Naive thymus-derived CD8-positive, alpha-beta T cell (primary cell): ENCODE measurements around the gene UFSP2. TPM values are rescaled to one million over a fixed set of nuclear protein-coding genes. Genes with fewer than 3 reads are reported as not detected.
"Not testable (repeated sequence)": the region's sequence is repeated elsewhere in the genome, so short reads cannot be mapped to it uniquely, and the experiment has no call there.

Experiments used
- ATAC-seq, 2 donors: fragments of 150-1000 bp; cut with Tn5 transposase in 1 of 2; sonication (Bioruptor Pico), chemical (Tn5 transposase) in 1 of 2; 1 replicate in 1 of 2; 2 replicates in 1 of 2; pipeline ENCODE4 v1.10.0; 2021; ENCODE audit warnings: mild to moderate bottlenecking in 2 of 2, moderate library complexity in 2 of 2
- POLR2A ChIA-PET: fragments of 350-600 bp; sonication (Branson Sonifier 250); formaldehyde crosslinking; loops from one replicate; lab custom pipeline; 2021; ENCODE audit warnings: antibody characterized with exemption; lab: Charles Lee
- DNase-seq, 10 donors: peaks; one replicate each; pipeline versions ENCODE4 v3.0.0 to v3.0.0-alpha.2; 2020 to 2022
- H3K27ac Mint-ChIP-seq, 10 donors: one replicate each; pipeline ENCODE4 v1.8.0; 2020 to 2022; ENCODE audit warnings: mild to moderate bottlenecking in 10 of 10, mixed read lengths in 10 of 10, moderate library complexity in 4 of 10, inconsistent platforms in 1 of 10
- H3K27me3 Mint-ChIP-seq, 5 donors: one replicate each; pipeline ENCODE4 v1.8.0; 2021 to 2022; ENCODE audit warnings: mixed read lengths in 5 of 5
- H3K36me3 Mint-ChIP-seq, 3 donors: one replicate each; pipeline ENCODE4 v1.8.0; 2020 to 2022; ENCODE audit warnings: mixed read lengths in 3 of 3, mild to moderate bottlenecking in 2 of 3, inconsistent platforms in 1 of 3
- H3K4me1 Mint-ChIP-seq, 4 donors: one replicate each; pipeline ENCODE4 v1.8.0; 2021 to 2022; ENCODE audit warnings: mixed read lengths in 4 of 4
- H3K4me3 Mint-ChIP-seq, 10 donors: one replicate each; pipeline ENCODE4 v1.8.0; 2020 to 2022; ENCODE audit warnings: mild to moderate bottlenecking in 10 of 10, mixed read lengths in 10 of 10, moderate library complexity in 6 of 10, inconsistent platforms in 1 of 10
- H3K9me3 Mint-ChIP-seq, 9 donors: one replicate each; pipeline ENCODE4 v1.8.0; 2020 to 2022; ENCODE audit warnings: mixed read lengths in 9 of 9, mild to moderate bottlenecking in 3 of 9, inconsistent platforms in 1 of 9, moderate library complexity in 1 of 9
- polyA plus RNA-seq, 3 donors: library from polyadenylated mRNA; unstranded; fragments of 300-500 nt; fragmentation: Illumina TruSeq; gene quantifications; one replicate each; pipeline ENCODE4 v1.2.3, GENCODE V29; 2021
- total RNA-seq, 8 experiments: library from RNA in 2 of 8; stranded (reverse) in 2 of 8; gene quantifications; one replicate each; pipeline ENCODE4 v1.2.3 and lab custom pipeline; 2021 to 2026

The UFSP2 gene
- total and polyA plus RNA-seq, 5 experiments from 2014 or later: 22.9 to 53.9 (median 34.8) TPM

GRCh38 chr4:185379326-185380295, 46.2 kb downstream of the UFSP2 start:
- Mint-ChIP-seq H3K27ac (no peak overlapping the region), H3K9me3 (peaks cover 0 to 14% (median 13%) of the 10 kb centered on the region in 9 donors), H3K4me3 (no peak overlapping the region), H3K4me1 (peaks cover 0 to 4% (median 3%) of the 10 kb centered on the region in 4 donors), H3K27me3 (peaks cover 0 to 12% (median 6%) of the 10 kb centered on the region in 5 donors), H3K36me3 (peaks cover 0 to 18% (median 13%) of the 10 kb centered on the region in 3 donors)
- DNase-seq (no peak), ATAC-seq (no peak)
- POLR2A ChIA-PET: interaction anchor here (1.3 kb wide), 1 partner anchor 16 kb away, joined by 7 read pairs; the partner anchor contains the start of gene LRP2BP

DNA sequence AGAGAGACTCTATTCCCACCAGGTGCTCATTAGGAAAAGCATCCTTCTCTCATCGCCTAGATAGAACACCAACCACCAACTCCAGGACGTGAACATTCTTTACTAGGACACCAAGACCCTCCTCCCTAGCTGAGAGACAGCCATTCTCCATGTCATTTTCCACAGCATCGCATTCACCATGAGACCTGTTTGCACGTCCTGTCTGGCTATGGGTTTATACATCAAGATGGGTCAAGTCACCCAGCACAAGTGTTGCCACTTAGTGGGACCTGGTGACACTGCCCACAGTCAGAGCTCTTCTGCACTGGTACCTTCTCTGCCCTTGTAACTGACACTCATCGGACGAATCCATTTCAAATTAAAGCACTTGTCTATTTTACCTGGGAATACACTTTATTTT, 47.5 kb downstream of the UFSP2 start:
- Mint-ChIP-seq H3K9me3 (peaks cover 0 to 14% (median 9%) of the 10 kb centered on the region in 9 donors), H3K27ac (no peak overlapping the region), H3K27me3 (no peaks in the 10 kb centered on the region), H3K36me3 (peaks cover 0 to 13% (median 13%) of the 10 kb centered on the region in 3 donors), H3K4me3 (no peak overlapping the region), H3K4me1 (no peaks in the 10 kb centered on the region)
- POLR2A ChIA-PET: no interaction called here
- ATAC-seq (no peak), DNase-seq (no peak)

DNA sequence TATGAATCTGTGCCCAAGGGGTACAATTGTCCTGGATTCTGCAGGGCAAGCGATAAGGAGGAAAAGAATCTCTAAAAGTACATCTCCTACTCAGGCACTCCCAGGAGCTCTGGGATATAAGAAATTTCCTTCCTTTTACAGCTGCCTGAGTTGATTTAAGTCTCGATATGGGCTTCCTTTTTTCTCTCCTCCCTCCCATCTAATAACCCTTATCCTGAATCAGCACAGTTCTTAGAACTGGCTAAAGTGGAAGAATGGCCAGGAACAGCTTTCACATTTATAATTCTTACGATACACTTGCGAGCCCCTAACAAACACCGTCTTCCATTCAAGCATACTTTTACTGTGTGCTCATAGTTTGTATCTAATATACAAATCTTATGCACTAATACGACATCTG, 51.2 kb downstream of the UFSP2 start:
- H3K27me3 Mint-ChIP-seq: no peaks in the 10 kb centered on the region
- DNase-seq (no peak), ATAC-seq (no peak)
- H3K36me3 Mint-ChIP-seq: peaks cover 5 to 11% (median 5%) of the 10 kb centered on the region in 3 donors
- POLR2A ChIA-PET: no interaction called here
- H3K4me1 Mint-ChIP-seq: no peaks in the 10 kb centered on the region
- no peaks in the 10 kb centered on the region for H3K9me3 Mint-ChIP-seq
- no peak overlapping the region for H3K4me3 Mint-ChIP-seq
- no peak overlapping the region for H3K27ac Mint-ChIP-seq

GRCh38 chr4:185374027-185374426, 51.7 kb downstream of the UFSP2 start:
- POLR2A ChIA-PET: no interaction called here
- no peak overlapping the region for H3K27ac Mint-ChIP-seq

DNA sequence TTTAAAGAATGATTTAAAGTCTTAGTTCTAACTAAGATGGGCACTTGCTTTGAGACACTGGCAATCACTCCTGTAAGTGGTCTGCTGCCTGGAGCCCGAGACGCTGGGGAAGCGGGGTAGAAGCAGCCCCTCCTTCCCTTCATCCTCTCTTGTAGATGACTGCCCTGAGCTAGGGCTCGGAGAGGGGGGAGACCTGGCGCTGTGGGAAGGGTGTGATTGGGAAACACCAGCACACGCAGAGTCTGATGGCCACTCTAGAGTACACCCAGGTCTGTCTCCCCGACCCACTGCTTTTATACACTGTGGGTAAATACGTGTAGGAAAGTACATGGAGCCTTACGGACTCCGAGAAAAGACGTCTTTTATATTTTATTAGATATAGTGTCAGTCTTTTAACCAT, 54.1 kb downstream of the UFSP2 start:
- ATAC-seq (no peak), DNase-seq (no peak)
- H3K27ac Mint-ChIP-seq: no peak overlapping the region
- H3K36me3 Mint-ChIP-seq: peaks cover 0 to 16% (median 10%) of the 10 kb centered on the region in 3 donors
- no peaks in the 10 kb centered on the region for H3K27me3 Mint-ChIP-seq
- no peaks in the 10 kb centered on the region for H3K4me1 Mint-ChIP-seq
- H3K4me3 Mint-ChIP-seq: no peak overlapping the region
- no peaks in the 10 kb centered on the region for H3K9me3 Mint-ChIP-seq
- POLR2A ChIA-PET: no interaction called here

More at GRCh38 chr4:185374027-185374426, 51.7 kb downstream of the UFSP2 start:
- Mint-ChIP-seq H3K36me3 (peaks cover 4 to 12% (median 5%) of the 10 kb centered on the region in 3 donors), H3K4me3 (no peak overlapping the region), H3K9me3 (no peaks in the 10 kb centered on the region), H3K4me1 (no peaks in the 10 kb centered on the region), H3K27me3 (no peaks in the 10 kb centered on the region)
- no peak for DNase-seq
- no peak for ATAC-seq

DNA sequence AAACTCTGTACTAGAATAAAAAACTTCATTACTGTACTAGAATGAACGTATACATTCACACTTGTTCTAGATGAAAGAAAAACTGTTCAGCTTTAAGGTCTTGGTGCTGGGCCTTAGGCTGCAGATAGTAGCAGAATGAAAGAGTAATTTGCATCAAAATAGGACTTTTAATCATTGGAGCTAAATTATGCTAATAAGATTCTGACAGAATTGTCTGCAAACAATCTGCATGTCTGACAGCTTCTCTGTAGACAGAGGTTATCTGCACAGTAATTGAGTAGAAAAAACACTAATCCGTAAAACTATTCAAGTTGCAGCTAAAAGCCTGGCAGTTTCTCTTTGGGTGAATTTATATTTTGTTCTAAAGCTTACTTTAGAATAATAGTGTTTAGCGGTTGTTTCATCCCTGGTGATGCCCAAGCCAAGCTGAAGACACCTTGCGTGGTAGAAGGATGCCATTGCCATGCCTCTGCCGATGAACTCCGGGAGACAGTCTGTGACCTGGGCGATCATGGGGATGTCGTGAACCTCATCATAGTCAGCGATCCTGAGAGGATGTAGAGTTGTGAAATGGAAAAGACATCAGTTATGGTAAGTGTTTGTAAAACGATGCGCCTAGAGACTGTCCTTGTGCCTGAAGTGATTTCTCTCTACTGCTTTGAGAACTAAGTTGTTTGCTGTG, 55.4 kb downstream of the UFSP2 start:
- Mint-ChIP-seq H3K36me3 (peaks cover 0 to 16% (median 13%) of the 10 kb centered on the region in 3 donors), H3K27ac (no peak overlapping the region), H3K27me3 (no peaks in the 10 kb centered on the region), H3K9me3 (no peaks in the 10 kb centered on the region), H3K4me3 (no peak overlapping the region), H3K4me1 (no peaks in the 10 kb centered on the region)
- ATAC-seq: no peak
- POLR2A ChIA-PET: no interaction called here
- no peak for DNase-seq

- Mint-ChIP-seq H3K4me3 (no peak overlapping the region), H3K4me1 (no peaks in the 10 kb centered on the region), H3K9me3 (no peaks in the 10 kb centered on the region), H3K27me3 (no peaks in the 10 kb centered on the region), H3K36me3 (peaks cover 0 to 16% (median 13%) of the 10 kb centered on the region in 3 donors), H3K27ac (no peak overlapping the region)
- DNase-seq (no peak), ATAC-seq (no peak)
- POLR2A ChIA-PET: no interaction called here
These were observed 56.0 kb downstream of the UFSP2 start for GRCh38 chr4:185369731-185370130.

DNA sequence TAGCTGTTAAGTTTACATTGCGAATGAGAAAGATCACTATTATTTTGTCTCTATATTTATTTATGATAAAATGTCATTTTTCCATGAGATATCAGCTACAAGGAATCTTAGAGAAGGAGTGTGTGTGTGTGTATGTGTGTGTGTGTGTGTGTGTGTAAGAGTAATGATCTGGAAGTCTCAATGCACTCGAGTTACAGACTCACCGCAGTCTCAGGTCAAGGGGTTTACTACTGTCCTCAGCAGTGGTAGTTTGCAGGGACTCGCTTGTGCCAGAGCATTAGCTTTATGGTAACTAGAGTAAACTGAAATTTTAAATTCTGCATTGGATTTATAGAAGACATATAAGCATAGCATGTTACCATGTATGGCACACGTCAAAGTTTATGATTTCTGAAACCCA, 60.9 kb downstream of the UFSP2 start:
- DNase-seq (no peak), ATAC-seq (no peak)
- Mint-ChIP-seq H3K9me3 (no peaks in the 10 kb centered on the region), H3K36me3 (peaks cover 0 to 30% (median 18%) of the 10 kb centered on the region in 3 donors), H3K4me3 (no peak overlapping the region), H3K4me1 (no peaks in the 10 kb centered on the region), H3K27me3 (no peaks in the 10 kb centered on the region), H3K27ac (peak overlapping the region in 1 of 10 donors; percentile 80)
- POLR2A ChIA-PET: no interaction called here

DNA sequence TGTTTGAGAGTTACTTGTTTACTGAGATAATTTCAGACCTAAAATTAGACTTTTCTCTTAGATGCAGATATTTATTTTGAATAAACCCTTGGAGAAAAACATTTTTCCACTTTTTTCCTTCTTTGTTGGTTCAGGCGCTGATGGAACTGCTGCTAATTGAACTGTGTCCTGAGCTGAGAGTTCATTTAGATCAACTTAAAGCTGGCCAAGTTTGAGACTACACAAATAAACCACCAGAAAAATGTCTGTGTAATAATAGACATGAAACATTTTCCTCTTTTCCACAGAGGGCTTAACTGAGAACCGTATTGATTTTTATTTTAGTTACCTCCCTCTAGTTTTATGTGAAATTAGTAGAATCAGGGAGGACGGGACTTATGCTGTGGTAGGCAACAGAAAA, 62.5 kb downstream of the UFSP2 start:
- no peaks in the 10 kb centered on the region for H3K4me1 Mint-ChIP-seq

GRCh38 chr4:185362570-185362969, 63.2 kb downstream of the UFSP2 start:
- H3K9me3 Mint-ChIP-seq, H3K27me3 Mint-ChIP-seq, H3K4me1 Mint-ChIP-seq, H3K27ac Mint-ChIP-seq, POLR2A ChIA-PET, H3K4me3 Mint-ChIP-seq, ATAC-seq, DNase-seq: not testable (repeated sequence)
- peaks cover 0 to 35% (median 27%) of the 10 kb centered on the region in 3 donors for H3K36me3 Mint-ChIP-seq

More for the DNA sequence above, 62.5 kb downstream of the UFSP2 start:
- H3K4me3 Mint-ChIP-seq: no peak overlapping the region
- H3K9me3 Mint-ChIP-seq: no peaks in the 10 kb centered on the region
- DNase-seq (no peak), ATAC-seq (no peak)
- H3K27ac Mint-ChIP-seq: no peak overlapping the region
- no peaks in the 10 kb centered on the region for H3K27me3 Mint-ChIP-seq
- POLR2A ChIA-PET: no interaction called here
- peaks cover 0 to 31% (median 25%) of the 10 kb centered on the region in 3 donors for H3K36me3 Mint-ChIP-seq

GRCh38 chr4:185361872-185362271, 63.9 kb downstream of the UFSP2 start:
- ATAC-seq (no peak), DNase-seq (no peak)
- no peak overlapping the region for H3K4me3 Mint-ChIP-seq
- H3K27me3 Mint-ChIP-seq: no peaks in the 10 kb centered on the region
- POLR2A ChIA-PET: no interaction called here
- H3K36me3 Mint-ChIP-seq: peaks cover 0 to 41% (median 28%) of the 10 kb centered on the region in 3 donors
- no peaks in the 10 kb centered on the region for H3K4me1 Mint-ChIP-seq
- no peaks in the 10 kb centered on the region for H3K9me3 Mint-ChIP-seq
- no peak overlapping the region for H3K27ac Mint-ChIP-seq

DNA sequence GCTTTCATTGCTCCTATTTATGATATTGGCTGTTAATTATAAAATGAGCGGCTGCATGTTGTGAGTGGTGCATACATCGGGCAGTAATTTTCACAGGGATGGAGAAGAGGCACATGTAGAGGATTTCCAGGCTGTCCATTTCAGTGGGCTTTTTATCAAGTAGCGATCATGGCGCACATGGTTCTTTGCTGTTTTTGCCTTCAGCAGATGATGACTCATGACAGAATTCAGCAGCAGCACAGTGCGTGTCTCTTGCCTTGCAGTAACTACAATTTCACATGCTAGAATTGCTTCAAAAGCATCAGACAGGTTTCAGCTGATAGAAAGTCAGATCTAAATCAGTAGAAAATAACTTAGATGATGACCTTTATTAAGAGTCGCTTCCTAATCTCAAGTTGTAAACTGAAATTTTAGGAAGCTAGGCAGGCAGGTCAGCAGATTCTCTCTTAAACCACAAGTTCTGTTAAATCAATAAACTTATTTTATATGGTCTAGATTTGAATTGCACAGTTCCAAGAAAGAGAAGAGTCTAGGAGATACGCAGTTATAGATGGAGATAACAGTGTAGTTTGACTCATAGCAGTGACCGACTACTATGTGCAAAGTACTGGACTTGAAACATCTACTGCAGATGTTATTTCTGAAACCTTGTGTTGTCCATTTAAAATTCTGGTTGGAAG, 65.9 kb downstream of the UFSP2 start:
- H3K36me3 Mint-ChIP-seq: peaks cover 0 to 46% (median 24%) of the 10 kb centered on the region in 3 donors
- H3K27ac Mint-ChIP-seq: peak overlapping the region in 1 of 10 donors; percentile 31
- no peak overlapping the region for H3K4me3 Mint-ChIP-seq
- H3K27me3 Mint-ChIP-seq: no peaks in the 10 kb centered on the region
- POLR2A ChIA-PET: no interaction called here
- no peaks in the 10 kb centered on the region for H3K4me1 Mint-ChIP-seq
- DNase-seq (no peak), ATAC-seq (no peak)
- no peaks in the 10 kb centered on the region for H3K9me3 Mint-ChIP-seq
